Tibial artery (tissue), 4 donors: ENCODE results near the gene UTP20.

Experiments
- DNase-seq, 2 donors: peaks; one replicate each; pipeline ENCODE4 v3.0.0-alpha.2; 2019
- H3K27ac ChIP-seq, 2 donors: fragments of 200-600 bp; sonication (generic) in 1 of 2; 1 replicate in 1 of 2; 2 replicates in 1 of 2; pipeline ENCODE4 v1.5.1; 2018 to 2019; ENCODE audit warnings: mild to moderate bottlenecking in 1 of 2
- H3K27me3 ChIP-seq, 2 donors: fragments of 200-600 bp; sonication (generic) in 1 of 2; one replicate each; pipeline versions ENCODE4 v1.5.1 to v1.6.0; 2016 to 2019
- H3K36me3 ChIP-seq, 3 donors: fragments of 200-600 bp; sonication (generic) in 2 of 3; one replicate each; pipeline ENCODE4 v1.5.1; 2016 to 2019; ENCODE audit warnings: mild to moderate bottlenecking in 2 of 3
- H3K4me1 ChIP-seq, 4 donors: fragments of 200-600 bp; sonication (generic) in 2 of 4; 1 replicate in 3 of 4; 2 replicates in 1 of 4; pipeline ENCODE4 v1.5.1; 2016 to 2019
- H3K4me3 ChIP-seq, 2 donors: fragments of 200-600 bp; sonication (generic) in 1 of 2; 1 replicate in 1 of 2; 2 replicates in 1 of 2; pipeline ENCODE4 v1.5.1; 2018 to 2019; ENCODE audit warnings: mild to moderate bottlenecking in 2 of 2
- H3K9me3 ChIP-seq, 3 donors: fragments of 200-600 bp; sonication (generic) in 1 of 3; one replicate each; pipeline ENCODE4 v1.5.1; 2016 to 2019
- CTCF ChIP-seq, 2 experiments: fragments of 200-600 bp in 1 of 2; fragments of 450-650 bp in 1 of 2; IDR thresholded peaks; one replicate each; pipeline ENCODE4 v1.5.1; 2017 to 2019; ENCODE audit warnings: antibody characterized with exemption in 2 of 2, mild to moderate bottlenecking in 1 of 2, moderate library complexity in 1 of 2
- intact Hi-C: fragments of 100-400 bp; cut with DNase I; formaldehyde crosslinking; loops from one replicate; pipeline ENCODE4 v1.15.0; 2023; ENCODE audit warnings: low total_unique reads

Gene UTP20

GRCh38 chr12:101338087-101338486 lies 58.2 kb downstream of the UTP20 start:
- H3K4me3 ChIP-seq, result no peak overlapping the region
- DNase-seq, result no peak
- H3K27me3 ChIP-seq, result no peaks in the 10 kb centered on the region
- no peaks in the 10 kb centered on the region for H3K4me1 ChIP-seq
- no peak for TF ChIP-seq CTCF (IDR thresholded peaks at IDR 0.05)
- H3K9me3 ChIP-seq, result no peaks in the 10 kb centered on the region
- H3K36me3 ChIP-seq, result peaks cover 32 to 82% (median 58%) of the 10 kb centered on the region in 3 donors
- intact Hi-C loops, result no loop called here
- no peak overlapping the region for H3K27ac ChIP-seq

GRCh38 chr12:101343893-101344292 lies 64.0 kb downstream of the UTP20 start:
- Histone ChIP-seq H3K27me3 (no peaks in the 10 kb centered on the region), H3K36me3 (peaks cover 59 to 94% (median 81%) of the 10 kb centered on the region in 3 donors), H3K9me3 (no peaks in the 10 kb centered on the region), H3K4me3 (no peak overlapping the region), H3K4me1 (no peaks in the 10 kb centered on the region), H3K27ac (no peak overlapping the region)
- no peak for TF ChIP-seq CTCF (IDR thresholded peaks at IDR 0.05)
- intact Hi-C loops, result no loop called here
- no peak for DNase-seq

GRCh38 chr12:101351682-101352081 lies 71.8 kb downstream of the UTP20 start:
- intact Hi-C loops, result no loop called here
- no peak for TF ChIP-seq CTCF (IDR thresholded peaks at IDR 0.05)
- Histone ChIP-seq H3K27ac (no peak overlapping the region), H3K4me3 (no peak overlapping the region), H3K9me3 (no peaks in the 10 kb centered on the region), H3K36me3 (peaks cover 67 to 88% (median 75%) of the 10 kb centered on the region in 3 donors), H3K4me1 (no peaks in the 10 kb centered on the region), H3K27me3 (no peaks in the 10 kb centered on the region)
- DNase-seq, result no peak

GRCh38 chr12:101356794-101357193 lies 76.9 kb downstream of the UTP20 start:
- H3K4me3 ChIP-seq, result no peak overlapping the region
- peaks cover 35 to 86% (median 47%) of the 10 kb centered on the region in 3 donors for H3K36me3 ChIP-seq
- DNase-seq, result no peak
- no peaks in the 10 kb centered on the region for H3K4me1 ChIP-seq
- no peaks in the 10 kb centered on the region for H3K27me3 ChIP-seq
- intact Hi-C loops, result no loop called here
- H3K9me3 ChIP-seq, result no peaks in the 10 kb centered on the region
- H3K27ac ChIP-seq, result no peak overlapping the region
- no peak for TF ChIP-seq CTCF (IDR thresholded peaks at IDR 0.05)

- Histone ChIP-seq H3K4me1 (no peaks in the 10 kb centered on the region), H3K9me3 (no peaks in the 10 kb centered on the region), H3K27me3 (no peaks in the 10 kb centered on the region), H3K4me3 (no peak overlapping the region), H3K36me3 (peaks cover 45 to 97% (median 48%) of the 10 kb centered on the region in 3 donors), H3K27ac (no peak overlapping the region)
- no peak for TF ChIP-seq CTCF (IDR thresholded peaks at IDR 0.05)
- DNase-seq, result no peak
- intact Hi-C loops, result no loop called here
These were observed 81.5 kb downstream of the UTP20 start for GRCh38 chr12:101361455-101361854.

GRCh38 chr12:101368016-101368415 lies 88.1 kb downstream of the UTP20 start:
- H3K9me3 ChIP-seq, result no peaks in the 10 kb centered on the region
- DNase-seq, result no peak
- H3K27me3 ChIP-seq, result no peaks in the 10 kb centered on the region
- peaks cover 58 to 100% (median 78%) of the 10 kb centered on the region in 3 donors for H3K36me3 ChIP-seq
- intact Hi-C loops, result no loop called here
- H3K4me1 ChIP-seq, result no peaks in the 10 kb centered on the region
- no peak for TF ChIP-seq CTCF (IDR thresholded peaks at IDR 0.05)
- H3K4me3 ChIP-seq, result no peak overlapping the region
- H3K27ac ChIP-seq, result no peak overlapping the region
